GM10266 (cell line): ENCODE measurements around the gene DUSP7.

ENCODE experiments used
- DNase-seq: peaks from one replicate; pipeline ENCODE4 v3.0.0; 2012; ENCODE audit errors: extremely low spot score
- CTCF ChIP-seq: IDR thresholded peaks from 2 replicates; pipeline ENCODE4 v1.5.1; 2012; ENCODE audit warnings: mild to moderate bottlenecking, low read depth; ENCODE audit not compliant: control insufficient read depth, insufficient read depth; ENCODE audit errors: missing control alignments

Gene DUSP7

GRCh38 chr3:52079958-52080357, 23.6 kb upstream of the DUSP7 start:
- DNase-seq: no peak
- no peak for TF ChIP-seq CTCF

GRCh38 chr3:52078781-52079560, 22.6 kb upstream of the DUSP7 start:
- TF ChIP-seq CTCF: no peak
- no peak for DNase-seq

- TF ChIP-seq CTCF: no peak
- DNase-seq: no peak
Measured at GRCh38 chr3:52077925-52078324, 21.6 kb upstream of the DUSP7 start.

- no peak for TF ChIP-seq CTCF
- DNase-seq: no peak
Measured at GRCh38 chr3:52076896-52077780, 20.8 kb upstream of the DUSP7 start.

GRCh38 chr3:52073490-52073889, 17.1 kb upstream of the DUSP7 start:
- DNase-seq: no peak
- no peak for TF ChIP-seq CTCF

GRCh38 chr3:52072471-52072870, 16.1 kb upstream of the DUSP7 start:
- TF ChIP-seq CTCF: no peak
- DNase-seq: no peak

GRCh38 chr3:52072020-52072419, 15.6 kb upstream of the DUSP7 start:
- no peak for DNase-seq
- TF ChIP-seq CTCF: no peak
